HG02840 (cell line): ENCODE data around the gene EXOC4.

ENCODE experiments used
- ATAC-seq: cut with Tn5 transposase; IDR thresholded peaks from one replicate; pipeline ENCODE4 v1.9.1; 2021; ENCODE audit warnings: mild to moderate bottlenecking, moderate library complexity, moderate number of reproducible peaks; ENCODE audit not compliant: unreplicated experiment, low FRiP score

Gene EXOC4

DNA sequence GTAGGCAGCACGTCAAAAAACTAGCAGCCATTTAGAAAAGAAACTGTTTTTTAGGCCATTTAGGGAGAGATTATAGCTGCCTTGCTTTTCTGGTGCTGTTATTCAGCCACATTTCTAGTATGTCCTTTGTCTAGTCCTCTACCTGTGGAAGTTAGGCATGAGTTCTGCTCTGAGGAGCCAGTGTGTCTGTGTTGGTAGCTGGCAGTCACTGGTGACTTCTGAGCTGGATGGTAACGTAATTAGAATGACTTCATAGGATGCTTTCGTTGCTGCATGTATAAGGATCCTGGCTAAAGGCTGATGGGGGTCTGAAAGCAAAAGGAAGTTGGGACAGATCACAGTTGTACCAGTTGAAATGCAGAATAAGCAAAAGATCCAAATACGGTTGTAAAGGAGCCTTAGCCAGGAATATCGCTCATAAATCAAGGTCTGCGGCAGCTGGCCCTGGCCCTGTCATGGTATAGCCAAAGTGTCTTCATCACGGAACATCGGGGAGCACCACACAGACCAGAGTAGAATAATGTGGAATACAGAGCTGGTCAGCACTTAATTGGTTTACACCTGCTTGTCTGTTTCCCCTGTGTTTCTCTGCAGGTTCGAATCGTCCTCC is 226.7 kb downstream of the EXOC4 start:
- no peak for ATAC-seq

DNA sequence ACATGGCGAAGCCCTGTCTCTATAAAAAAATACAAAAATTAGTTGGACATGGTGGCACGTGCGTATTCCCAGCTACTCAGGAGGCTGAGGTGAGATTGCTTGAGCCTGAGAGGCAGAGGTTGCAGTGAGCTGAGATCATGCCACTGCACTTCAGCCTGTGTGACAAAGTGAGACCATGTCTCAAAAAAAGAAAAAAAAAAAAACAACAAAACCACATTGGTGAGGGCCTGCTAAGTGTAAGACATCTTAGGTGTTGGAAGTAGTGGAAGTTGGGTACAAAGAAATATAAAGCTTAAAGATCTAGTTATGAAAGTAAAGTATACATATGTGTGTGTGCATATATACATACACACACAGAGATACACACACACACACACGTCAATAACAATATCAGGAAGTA is 228.0 kb downstream of the EXOC4 start:
- ATAC-seq, result no peak

DNA sequence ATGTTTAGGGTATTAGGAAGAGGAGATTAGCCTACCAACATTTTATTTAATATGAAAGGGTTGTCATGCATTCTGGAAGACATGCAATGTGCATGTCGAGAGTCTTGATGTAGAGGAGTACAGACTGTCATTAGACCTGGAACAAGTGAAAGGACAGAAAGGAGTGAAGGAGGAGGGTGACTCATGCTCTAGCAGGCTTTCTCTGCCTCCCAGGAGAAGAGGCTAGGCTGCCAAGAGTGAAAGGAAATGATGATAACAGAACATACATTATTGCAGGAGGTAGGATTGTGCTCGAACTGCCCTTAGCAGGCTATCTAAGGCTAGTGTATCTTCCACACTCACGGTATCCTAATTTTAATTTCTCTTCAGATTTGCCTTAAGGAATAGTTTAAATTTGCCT is 228.8 kb downstream of the EXOC4 start:
- no peak for ATAC-seq

DNA sequence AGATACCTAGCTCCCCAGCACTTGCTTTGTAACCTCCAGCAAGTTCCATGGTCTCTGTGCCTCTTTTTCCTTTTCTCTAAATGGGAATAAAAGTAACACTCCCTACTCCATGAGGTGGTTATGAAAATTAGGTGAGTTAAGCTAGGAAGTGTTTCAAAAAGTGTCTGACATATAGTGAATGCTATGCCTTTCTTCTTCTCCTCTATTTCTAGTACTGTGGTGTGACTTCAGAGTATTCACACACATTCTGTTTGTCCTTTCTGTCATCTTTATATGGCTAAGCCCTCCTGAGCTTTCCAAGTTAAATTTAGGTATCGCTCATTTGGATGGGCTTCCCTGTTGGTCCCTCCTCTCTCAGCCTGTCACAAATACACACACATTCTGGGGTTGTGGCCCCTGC is 229.7 kb downstream of the EXOC4 start:
- ATAC-seq, result no peak

DNA sequence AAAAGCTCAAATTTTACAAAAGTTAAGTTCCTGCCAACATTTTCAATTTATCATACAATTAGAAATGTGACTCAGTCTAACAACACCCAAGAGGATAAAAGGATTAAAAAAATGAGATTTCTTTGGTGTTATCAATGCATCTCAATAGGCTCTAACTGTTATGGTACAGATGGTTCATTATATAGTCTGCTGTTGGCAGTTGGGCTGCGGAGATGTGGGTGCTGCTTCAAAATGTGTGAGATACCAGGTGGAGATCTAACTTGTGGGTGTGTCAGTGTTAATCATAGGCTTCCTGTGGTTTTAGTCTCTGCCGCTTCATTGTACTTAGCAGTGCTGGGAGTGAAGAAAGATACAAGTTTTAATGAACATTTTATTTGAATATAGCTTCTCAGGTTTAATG is 231.2 kb downstream of the EXOC4 start:
- ATAC-seq, result no peak

DNA sequence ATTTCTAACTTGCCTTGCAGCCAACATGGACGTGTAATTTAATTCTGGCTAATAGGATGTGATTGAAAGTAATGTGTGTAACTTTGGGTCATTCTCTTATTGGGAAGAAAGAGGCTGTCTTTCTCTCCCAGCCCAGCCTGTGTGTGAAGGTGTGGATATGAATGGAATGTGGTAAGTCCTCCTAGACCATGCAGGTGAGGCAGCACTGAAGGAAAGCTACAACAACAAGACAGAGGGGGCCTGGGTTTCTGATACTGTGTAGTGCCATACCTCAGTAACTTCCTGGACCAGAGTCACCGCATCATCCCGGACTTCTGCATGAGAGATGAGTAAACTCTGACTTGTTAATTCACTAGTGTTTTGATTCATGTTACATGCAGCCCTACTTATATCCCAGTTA is 237.0 kb downstream of the EXOC4 start:
- ATAC-seq, result no peak

DNA sequence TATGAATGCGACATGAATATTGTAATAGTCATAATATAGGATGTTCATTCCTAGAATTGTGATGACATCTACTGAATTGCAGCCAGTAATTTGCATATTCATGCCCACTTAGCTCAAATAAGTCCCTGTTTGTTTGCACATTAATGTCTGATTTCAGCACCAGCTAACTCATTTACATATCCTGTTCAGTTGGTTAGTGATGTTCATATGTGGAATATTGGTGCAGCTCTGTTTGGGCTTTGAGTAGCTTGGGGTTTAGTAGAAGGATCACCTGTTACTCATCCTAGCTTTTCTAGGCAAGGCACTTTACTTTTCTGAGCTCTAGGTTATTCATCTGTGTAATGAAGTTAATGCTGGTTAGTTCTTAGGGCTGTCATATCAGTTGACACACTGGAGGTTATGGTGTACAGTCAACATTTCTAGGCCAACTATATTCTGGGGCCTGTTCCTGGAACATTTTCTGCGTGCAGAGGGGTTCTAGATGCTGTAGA is 238.4 kb downstream of the EXOC4 start:
- ATAC-seq, result no peak

DNA sequence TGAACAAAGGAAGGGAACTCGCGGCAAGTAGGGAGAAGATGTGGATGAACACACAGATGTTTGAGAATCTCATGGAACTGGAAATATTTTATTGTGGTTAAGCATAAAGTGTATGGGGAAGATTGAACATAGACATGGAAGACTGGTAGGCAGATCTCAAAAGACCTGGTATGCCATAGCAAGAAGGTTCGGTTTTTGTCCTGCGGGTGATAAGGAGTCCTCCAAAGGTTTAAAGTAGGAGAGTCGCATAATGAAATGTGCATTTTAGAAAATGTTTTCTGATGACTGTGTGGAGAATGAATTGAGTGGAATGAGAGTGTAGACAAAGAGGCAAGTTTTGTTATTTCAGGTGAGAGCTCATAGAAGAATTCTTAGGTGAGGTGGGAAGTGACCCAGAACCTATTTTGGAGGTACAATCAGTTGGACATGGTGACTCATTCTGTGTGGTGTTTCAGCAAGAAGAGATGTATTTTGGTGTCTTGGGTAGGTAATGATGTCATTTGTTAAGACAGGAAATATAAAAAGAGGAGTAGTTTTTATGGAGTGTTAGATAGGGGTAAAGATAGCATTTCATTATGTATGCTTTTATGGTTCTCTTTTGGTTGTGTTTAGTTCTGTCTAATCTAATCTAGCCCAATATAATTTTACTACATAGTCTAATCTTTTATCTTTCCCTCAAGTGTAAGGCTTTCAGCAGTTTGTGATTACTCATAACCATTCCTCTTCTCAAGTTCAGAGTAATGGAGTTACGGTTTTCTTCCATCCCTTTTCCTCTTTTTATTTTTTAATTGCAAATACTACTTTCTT is 239.2 kb downstream of the EXOC4 start:
- no peak for ATAC-seq

DNA sequence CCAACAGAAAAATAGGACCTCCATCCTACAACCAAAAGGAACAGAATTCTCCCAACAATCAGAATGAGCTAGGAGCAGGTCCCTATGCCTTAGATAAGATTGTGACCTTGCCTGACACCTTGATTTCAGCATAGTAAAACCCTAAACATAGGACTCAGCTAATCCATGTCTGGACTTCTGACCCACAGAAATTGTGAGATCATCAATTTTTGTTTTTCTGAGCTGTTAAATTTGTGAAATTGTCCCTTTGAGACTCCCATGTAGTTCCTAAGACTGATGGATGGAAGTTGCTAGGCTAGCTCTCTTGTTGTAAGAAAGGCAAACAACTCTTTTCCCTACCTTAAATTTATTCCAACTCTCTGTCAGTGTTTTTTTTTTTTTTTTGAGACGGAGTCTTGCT is 244.2 kb downstream of the EXOC4 start:
- no peak for ATAC-seq

DNA sequence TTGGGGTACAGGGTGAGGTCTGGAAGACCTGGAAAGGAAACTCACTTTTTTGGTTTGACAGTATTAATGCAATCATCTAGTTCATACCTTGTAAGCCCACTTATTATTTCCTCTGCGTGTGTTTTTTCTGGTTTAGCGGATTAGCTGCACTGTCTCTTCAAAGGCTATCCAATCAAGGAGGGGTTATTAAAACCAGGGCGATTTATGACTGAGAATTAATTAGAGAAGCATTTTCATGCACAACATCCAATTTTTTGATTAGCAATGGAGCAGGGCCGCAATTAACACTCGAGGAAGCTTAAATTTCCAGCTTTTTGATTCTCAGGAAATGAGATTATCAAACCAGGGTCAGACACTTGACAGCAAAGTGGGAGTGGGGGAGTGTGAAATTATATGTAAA is 248.9 kb downstream of the EXOC4 start:
- ATAC-seq, result no peak

DNA sequence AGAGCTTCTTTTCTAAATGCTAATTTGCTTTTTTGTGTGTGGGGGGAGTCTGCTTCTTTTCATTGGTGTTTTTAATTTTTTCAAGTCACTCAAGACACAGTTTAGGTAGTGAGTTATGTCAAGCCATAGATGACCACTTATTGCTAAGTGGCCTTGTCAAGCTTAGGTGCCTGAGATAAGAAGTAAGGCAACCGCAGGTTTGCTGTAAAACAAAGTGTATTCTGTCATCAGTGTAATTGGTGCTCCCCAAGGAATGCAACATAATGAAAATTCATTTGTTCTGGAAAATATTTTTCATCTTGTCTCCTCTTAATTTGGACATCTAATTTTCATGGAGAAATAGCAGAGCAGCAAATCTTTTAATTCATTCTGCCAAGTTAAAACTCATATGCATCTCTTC is 249.6 kb downstream of the EXOC4 start:
- no peak for ATAC-seq

DNA sequence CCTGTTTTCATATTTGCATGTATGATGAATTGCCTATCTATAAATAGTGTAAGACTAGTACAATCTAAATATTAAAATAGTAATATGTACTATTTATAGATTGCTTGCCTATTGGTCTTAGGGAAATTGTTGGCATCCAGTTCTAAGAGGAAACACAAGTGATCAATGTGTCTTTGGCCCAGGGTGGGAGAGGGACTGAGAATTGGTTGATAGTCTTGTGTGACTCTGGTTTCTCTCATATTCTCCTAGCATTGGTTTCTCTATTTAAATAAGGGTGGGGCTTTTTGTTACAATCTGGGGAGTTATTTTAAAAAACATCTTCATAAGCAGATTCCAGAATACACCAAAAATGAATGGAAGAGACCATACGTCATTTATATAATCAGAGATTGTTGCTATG is 250.1 kb downstream of the EXOC4 start:
- ATAC-seq, result no peak

DNA sequence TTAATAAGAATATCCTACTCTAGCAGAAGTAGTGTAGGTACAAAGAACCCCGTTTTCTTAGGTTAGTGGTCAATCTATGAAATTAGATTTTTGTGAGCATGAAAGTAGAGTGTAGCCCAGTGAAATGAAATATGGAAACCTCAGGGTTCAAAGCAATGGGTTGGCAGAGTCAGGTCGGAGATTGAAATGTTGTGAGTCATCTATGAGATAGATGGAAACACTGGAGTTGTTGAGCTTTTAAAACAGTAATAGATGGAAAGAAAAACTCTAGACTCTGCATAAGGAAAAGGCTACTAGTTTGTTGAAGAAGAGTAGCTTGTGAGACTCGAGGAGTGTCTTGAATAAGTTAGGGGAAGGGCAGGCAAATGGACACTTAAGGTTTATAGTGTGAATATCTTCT is 251.9 kb downstream of the EXOC4 start:
- ATAC-seq, result no peak

DNA sequence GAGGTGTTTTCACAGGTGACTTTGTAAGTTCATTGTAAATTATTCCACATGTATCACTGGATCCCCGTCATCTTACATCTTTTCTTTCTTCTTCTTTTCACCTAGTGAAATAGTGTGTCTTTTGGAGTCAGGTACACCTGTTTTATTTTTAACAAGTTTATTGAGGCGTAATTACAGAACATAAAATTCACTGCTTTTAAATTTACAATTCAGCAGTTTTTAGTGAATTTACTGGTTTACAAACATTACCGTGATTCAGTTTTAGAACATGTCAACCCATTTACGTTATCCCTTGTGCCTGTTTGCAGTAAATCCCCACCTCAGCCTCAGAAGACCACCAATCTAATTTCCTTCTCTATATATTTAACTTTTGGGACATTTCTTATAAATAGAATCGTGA is 256.9 kb downstream of the EXOC4 start:
- no peak for ATAC-seq

DNA sequence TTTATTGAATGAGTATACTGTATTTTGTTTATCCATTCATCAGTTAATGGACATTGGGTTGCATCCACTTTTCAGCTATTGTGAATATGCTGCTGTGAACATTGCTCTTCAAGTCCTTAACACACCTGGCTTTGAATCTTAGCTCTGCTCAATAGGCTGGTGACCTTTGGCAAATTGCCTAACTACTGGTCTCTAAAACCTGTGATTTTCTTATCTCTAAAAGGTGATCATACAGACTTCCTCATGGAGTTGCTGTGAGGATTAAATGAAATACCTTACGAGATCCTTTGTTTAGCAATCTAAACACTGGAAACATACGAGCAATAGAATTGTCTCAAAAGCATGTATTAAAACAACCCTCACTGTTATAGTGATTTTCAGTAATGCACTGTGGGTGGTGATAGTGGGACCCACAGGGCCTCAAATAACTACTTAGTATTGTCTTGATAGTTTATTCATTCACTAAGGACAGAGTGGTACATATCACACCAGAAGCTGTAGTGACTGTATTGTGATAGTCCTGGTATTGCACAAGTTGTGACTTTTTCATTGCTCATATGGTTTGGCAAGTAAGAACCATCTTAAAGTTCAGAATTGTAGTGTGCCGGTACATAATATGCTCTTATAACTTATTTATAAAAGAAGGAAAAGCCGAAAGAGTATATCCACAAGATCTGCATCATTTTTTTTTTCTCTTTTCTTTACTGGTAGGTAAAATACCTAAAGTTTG is 257.6 kb downstream of the EXOC4 start:
- no peak for ATAC-seq

DNA sequence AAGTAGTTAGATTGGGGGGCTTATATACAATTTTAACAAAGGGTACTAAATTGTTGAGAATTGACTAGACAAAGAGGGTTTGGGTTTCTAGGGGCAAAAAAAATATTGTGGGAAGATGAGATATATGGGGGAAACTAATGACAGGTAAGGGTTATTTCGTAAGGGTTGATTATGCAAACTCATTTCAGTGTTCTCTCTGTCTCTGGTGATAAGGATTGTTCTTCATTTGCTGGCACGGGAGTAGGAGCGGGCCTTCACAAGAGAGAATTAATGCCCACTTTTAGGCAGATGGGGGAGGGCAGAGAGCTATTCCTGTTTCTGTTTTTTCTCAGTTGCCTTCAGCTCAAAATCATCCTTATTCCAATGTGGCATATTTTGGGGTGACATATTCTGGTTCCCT is 258.4 kb downstream of the EXOC4 start:
- no peak for ATAC-seq

DNA sequence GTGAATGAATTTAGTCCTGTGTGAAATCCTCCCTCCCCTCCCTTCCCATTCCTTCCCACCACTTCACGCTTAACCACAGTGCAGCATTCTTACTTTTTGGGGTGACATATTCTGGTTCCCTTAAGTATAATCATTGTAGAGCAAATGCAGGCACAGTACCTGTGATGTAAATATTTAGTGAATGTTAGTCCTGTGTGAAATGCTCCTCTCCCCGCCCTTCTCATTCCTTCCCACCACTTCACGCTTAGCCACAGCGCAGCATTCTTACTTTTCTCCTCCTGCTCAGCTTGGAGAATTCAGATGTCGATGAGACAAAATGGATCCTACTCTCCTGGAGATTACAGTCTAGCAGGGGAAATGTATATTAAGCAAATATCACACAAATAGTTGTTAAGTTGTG is 258.8 kb downstream of the EXOC4 start:
- ATAC-seq, result no peak

DNA sequence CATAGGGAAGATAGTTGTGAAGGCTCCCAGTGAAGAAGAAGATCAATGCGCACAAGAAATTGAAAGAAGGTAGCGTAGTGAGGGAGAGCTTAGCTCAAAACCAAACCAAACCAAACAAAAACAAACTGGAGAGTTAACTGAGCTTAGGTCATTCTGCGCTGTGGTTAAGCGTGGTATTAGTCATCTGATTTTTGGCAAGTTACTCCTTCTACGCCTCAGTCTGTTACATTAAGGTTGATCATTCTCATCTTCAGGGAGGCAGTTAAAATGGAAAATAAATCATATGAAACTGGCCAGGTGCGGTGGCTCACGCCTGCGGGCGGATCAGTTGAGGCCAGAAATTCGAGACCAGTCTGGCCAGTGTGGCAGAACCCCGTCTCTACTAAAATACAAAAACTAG is 259.7 kb downstream of the EXOC4 start:
- no peak for ATAC-seq

DNA sequence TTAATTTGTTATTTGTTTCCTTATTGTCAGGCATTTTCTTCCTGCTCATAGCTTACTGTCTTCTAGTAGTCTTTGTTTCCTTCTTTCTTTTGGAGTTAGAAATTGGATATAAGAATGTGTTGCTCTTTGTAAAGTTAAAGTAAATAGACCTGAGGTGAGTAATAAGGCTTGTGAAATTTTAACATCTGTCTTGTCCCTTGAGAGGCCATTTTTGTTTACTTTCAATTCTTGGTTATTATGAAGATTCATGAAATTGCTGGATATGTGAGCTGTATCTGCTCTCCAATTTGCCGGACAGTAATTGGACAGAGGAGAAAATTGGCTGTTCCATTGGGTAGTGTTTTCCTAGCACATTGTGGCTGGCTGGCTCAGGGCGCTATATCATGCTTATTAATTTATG is 260.7 kb downstream of the EXOC4 start:
- ATAC-seq, result no peak

DNA sequence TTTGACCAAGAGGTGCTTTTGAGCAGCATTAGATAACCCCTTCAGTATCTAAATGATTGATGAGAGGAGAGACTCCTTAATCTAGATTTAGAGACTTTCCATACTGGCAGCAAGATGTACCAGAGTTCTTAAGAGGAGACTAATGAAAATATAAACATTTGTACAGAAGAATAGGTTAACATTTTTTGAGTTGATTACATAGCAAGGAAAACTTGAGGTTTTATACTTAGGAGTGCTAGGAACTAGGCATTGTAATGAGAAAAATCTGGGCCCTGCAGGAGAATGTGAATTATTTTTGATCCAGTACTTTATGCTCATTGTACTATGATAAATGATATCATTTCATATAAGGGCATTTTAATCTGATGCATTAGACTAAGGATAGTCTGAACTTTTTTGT is 261.7 kb downstream of the EXOC4 start:
- ATAC-seq, result no peak

DNA sequence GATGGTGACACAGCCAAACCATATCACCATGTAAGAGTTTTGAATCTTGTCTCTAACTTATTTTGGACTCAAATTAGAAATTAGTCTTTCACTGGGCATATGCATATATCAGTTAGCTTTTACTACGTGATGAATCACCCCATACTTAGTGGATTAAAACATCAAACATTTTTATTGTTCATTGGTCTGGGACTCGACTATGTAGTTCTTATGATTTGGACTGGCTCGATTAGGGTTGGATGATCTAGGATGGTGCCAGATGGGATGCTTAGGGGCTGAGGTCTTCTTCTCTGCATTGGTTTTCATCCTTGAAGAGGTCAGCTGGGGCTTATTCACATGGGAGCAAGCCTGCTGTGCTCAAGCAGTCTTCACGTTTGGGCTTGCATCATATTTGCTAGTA is 264.9 kb downstream of the EXOC4 start:
- ATAC-seq, result no peak

DNA sequence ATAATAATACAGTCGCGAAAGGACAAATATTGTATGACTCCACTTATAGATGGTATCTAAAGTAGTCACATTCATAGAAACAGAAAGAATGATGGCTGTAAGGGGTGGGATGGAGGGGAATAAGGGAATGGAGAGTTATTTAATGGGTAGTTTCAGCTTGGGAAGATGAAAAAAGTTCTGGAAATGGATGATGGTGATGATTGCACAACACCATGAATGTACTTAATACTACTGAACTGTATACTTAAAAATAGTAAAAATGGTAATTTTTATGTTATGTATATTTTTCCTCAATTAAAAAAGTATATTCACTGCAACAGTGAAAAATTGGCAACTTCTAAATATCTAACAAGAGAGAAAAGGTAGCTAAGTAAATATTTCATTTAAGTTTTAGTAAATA is 265.8 kb downstream of the EXOC4 start:
- no peak for ATAC-seq
